Fibroblast of skin of abdomen (primary cell): ENCODE measurements around the gene PITX2.

Source experiments
- DNase-seq: peaks from one replicate; pipeline ENCODE4 v3.0.0-alpha.2; 2013

Gene PITX2

GRCh38 chr4:110623718-110624397 lies 981 bp upstream of the PITX2 start:
- no peak for DNase-seq

DNA sequence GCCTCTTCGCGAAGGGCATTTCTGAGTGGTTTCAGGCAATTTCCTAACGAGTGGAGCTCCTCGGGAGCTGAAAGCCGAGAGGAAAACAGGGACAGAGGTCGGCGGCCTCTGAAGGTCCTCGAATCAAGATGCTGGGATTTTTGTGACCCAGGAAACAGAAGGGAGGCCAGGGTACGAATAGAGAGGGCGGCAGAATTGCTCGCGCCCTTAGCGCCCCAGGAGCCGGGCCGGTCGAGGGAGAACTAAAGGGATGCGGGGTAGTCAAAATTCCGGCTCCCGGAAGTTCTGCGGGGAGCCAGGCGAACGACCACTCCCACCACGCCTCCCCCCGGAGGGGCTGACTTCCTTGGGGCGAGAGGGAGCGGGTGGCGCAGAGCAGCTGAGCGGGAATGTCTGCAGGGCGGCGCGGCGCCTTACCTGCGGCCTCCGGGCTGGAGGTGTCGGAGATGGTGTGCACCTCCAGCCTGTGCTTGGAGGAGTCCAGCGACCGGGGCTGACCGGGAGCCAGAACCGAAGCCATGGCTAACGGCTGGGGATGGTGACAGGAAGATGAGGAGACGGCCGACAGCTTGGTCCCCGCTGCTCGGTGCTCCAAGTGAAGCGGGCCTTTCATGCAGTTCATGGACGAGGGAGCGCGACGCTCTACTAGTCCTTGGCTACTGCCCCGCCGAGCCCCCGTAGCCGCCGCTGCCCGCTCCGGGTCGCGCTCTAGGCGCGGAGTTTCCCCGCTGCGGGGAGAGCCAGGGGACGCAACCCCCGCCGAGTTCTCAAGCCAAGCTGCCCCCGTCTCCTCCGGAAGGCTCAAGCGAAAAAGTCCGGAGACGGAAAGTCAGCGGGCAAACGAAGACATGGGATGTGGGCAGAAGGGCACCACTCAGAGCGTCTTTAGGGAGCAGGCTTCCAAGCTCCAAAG lies 782 bp downstream of the PITX2 start:
- DNase-seq: no peak

- DNase-seq: no peak
These were observed 1.5 kb downstream of the PITX2 start for GRCh38 chr4:110621328-110621812.

- no peak for DNase-seq
These were observed 2.1 kb downstream of the PITX2 start for GRCh38 chr4:110620691-110621327.

DNA sequence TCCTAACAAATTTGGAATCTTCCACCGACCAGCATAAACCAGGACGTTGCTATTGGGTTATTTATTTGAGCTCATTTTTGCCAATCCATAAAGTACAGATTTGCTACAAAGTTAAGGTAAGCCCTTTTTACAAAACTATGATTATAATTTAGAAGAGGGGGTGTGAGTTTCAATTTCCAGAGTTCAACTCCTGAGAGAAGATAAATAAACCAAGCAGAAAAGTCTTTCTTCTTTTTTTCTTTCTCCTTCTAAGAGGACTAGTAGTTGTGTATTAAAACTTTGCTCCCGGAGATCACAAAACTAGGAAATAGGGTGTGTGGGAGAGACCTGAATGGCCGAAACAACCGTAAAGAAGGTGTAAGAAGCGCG lies 2.6 kb downstream of the PITX2 start:
- DNase-seq: no peak

DNA sequence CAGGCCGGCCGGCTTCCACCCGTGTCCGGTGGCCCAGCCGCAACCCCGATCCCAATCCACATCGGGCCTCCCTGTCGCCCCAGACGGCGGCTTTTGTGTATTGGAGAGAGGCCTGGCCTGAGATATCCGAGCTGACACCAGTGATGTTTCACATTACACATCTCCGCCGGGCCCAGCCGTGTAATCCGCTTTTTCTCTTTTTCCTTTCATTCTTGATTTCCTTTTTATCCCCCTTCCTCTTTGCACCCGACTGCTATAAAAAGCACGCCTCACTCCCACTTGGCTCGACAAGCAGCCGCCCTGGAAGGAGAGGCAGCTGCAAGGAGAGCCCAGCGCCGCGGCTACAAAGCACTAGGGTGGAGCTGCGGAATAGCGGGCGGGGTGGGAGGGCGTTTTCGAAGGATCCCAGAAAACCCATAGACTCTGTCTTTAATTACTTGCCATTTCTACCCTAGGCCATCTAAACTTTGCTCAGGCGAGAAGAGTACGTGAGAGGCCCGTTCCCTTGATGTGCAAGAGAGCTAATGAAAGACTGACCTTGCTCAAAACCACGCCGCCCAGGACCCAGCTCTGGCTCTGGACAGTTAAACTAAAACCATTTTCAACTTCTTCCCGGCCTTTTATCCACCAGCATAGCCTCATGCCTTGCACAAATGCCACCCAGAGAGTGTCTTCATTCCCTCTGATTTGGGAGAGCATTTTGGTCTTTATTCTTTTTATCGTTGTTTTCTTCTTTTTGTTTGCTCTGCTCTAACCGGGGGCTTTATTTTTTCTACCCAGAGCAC lies 3.2 kb downstream of the PITX2 start:
- DNase-seq: peak; percentile 24

GRCh38 chr4:110618581-110619462 lies 4.1 kb downstream of the PITX2 start:
- no peak for DNase-seq

DNA sequence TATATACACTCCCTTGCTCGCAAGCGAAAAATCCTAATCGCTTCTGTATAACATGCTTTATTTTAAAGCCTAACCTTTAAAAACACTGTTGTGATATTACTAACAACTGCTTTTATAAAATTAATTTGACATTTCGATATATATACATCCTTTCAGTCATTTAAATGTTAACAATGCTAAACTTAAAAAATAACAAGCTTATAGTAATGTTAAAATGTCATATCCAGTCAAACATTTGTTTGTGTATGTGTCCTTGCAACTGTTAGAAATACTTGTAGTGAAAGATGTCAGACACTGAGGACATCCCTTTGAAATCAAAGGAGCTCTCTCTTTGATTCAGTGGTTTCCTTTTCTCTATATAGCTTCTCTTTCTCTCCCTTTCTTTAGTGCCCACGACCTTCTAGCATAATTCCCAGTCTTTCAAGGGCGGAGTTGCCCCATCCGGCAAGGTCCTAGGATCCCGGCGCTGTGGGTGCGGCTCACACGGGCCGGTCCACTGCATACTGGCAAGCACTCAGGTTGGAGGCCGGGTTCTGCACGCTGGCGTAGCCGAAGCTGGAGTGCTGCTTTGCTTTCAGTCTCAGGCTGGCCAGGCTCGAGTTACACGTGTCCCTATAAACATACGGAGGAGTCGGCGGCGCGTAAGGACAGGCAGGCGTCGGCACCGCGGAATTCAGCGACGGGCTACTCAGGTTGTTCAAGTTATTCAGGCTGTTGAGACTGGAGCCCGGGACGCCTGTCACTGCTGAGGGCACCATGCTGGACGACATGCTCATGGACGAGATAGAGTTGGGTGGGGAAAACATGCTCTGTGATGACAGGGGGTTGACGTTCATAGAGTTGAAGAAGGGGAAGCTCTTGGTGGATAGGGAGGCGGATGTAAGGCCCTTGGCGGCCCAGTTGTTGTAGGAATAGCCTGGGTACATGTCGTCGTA lies 5.0 kb downstream of the PITX2 start:
- no peak for DNase-seq

GRCh38 chr4:110617075-110617640 lies 5.7 kb downstream of the PITX2 start:
- no peak for DNase-seq

GRCh38 chr4:110616238-110617074 lies 6.4 kb downstream of the PITX2 start:
- no peak for DNase-seq

GRCh38 chr4:110615353-110616237 lies 7.3 kb downstream of the PITX2 start:
- DNase-seq: no peak

DNA sequence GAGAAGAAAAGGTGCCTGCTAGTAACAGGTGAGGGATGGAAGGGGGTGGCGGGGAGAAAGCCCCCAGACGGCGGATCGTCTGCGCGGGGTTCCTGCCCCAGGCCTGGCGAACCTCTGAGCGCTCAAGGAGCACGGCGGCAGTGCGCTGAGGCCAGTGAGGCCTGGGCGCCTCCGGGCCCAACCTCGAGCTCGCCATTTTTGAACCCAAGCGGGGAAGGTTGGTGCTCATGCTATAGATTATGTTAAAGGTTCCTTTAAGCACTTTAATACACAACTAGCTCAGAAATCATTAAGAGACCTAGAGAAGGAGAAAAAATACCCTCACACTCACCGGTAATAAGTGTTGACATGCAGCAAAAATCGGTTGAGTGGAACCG lies 7.9 kb downstream of the PITX2 start:
- DNase-seq: no peak

DNA sequence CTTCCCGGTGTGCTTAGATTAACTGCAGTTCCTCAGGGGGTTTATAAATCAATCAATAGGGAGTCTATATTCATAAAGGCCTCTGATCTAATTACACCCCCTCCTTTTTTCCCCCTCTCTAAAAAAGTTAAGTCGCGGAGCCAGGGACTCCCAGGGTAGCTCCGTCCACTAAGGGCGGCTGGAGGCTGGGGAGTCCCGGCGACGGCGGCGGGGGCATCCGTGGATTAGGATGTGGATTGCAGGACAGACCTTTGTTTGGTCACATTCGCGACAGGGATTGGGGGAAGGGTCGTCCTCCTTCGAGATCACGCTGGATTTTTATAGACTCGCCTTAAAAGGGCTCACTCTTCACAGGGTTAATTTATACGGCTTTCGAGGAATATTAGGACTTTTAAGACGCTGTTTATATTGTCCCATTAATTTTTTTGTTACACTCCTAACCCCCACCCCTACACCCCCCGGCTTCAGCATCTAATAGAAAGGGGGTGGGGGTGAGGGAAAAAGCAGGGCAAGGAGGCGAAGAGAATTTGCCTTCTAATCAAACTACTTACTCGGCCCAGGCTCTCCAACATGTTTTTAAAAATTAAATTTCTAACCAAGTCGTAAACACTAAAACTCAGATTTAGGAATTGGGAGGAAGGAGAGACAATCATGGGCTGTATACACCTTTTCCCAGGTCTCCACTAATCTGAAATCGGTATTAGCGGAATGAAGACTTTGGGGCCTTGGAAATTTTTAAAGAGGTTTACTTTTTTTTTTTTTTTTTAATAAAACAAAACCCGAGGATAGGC lies 8.5 kb downstream of the PITX2 start:
- no peak for DNase-seq

DNA sequence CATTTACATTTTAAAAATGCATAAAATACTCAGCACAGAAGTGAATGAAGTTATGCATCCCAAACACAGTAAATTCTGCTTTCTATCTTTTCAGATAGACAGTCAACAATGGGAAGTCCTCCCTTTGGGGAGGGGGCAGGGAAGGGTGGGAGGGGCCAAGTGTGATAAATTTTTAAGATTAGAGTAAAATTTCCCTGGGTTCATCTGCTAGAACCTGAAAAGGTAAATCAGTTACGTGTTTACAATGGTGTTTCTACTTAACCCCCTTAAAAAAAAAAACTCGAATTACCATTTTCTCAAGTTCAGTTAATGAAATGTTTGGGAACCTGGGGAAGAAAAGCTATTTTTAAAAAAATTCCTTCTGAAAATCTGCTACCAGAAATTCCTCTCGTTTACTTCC lies 9.1 kb downstream of the PITX2 start:
- no peak for DNase-seq

- DNase-seq: no peak
These were observed 10.1 kb downstream of the PITX2 start for GRCh38 chr4:110612631-110613269.

- DNase-seq: no peak
These were observed 10.9 kb downstream of the PITX2 start for GRCh38 chr4:110611968-110612447.
